GM19395 (cell line): ENCODE results near the gene HRNR.

ENCODE experiments used
- ATAC-seq: cut with Tn5 transposase; IDR thresholded peaks from one replicate; pipeline ENCODE4 v1.9.1; 2021; ENCODE audit warnings: mild to moderate bottlenecking, moderate library complexity; ENCODE audit not compliant: unreplicated experiment

HRNR gene

DNA sequence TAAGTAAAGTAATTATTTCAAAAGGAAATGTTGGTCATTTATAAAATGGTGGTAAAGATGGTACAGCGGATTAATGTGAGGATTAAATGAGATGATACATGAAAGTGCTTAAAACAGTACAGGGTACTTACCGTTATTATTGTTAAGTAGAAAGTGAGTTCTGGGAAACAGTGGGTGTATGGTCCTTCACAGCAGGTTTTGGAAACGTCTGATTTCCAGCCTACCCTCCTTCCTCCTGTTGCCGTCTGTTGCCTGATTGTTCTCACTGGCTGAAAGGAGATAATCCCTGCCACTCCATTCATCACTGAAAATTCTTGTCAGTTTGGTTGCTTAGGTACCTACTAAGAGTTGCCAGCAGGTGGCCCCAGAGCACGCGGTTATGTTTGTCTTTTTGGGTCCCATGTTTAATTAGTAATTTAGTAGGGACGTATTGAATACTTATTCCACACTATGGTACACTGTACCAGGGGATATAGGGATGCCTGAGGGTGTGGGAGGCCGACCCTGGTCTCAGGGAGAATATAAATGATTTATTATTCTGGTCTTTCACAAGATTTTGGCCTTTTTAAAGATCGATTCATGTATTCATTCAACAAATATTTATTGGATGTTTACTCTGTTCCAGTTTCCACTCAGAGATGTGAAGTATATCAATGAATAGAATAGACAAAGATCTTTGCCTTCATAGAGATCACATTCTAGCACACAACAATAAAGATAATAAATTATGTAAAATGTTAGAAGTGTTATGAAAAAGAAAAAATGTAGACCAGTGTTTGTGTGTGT is 34.1 kb downstream of the HRNR start:
- ATAC-seq = peak; percentile 61

DNA sequence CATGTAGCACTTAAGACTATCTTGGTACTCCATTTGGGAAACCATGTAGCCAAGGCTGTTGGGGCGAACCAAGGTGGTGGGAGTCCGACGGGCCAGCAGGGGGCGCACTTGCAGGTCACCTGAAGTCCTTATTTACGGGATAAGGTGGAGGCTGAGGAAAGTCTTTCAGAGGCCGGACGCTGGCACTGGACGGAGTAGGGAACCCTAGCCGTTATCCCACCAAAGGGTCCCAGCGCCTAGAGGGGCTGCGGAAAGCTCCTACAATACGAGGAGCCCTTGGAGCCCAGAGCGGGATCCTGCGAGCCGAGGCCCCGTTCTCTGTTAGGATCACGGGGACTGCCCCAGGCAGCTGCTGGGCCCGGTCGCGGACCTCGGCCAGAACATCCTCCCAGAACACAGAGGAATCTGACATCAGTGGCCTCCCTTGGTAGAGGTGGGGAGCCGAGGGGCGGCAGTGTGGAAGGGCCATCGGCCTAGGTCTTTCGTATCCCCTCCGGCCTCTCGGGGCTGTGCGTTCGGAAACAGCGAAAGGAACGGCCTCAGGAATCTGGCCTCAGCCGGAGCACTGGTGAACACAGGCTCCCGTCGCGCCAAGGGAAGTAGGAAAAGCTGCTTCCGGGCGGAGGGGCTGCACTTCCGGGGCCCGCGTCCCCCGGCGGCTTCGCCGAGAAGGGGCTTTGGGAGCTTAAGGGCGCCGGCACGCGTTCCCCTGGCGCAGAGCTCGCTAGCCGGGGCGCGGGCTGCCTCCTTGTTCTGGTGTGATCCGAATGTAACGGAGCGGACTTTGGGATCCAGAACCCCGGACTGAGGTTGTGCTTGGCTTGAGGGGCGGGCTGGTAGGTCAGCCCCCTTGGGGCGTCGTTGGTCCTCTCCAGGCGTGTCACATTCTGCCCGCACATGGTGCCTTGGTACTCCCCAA is 35.1 kb downstream of the HRNR start:
- no peak for ATAC-seq

DNA sequence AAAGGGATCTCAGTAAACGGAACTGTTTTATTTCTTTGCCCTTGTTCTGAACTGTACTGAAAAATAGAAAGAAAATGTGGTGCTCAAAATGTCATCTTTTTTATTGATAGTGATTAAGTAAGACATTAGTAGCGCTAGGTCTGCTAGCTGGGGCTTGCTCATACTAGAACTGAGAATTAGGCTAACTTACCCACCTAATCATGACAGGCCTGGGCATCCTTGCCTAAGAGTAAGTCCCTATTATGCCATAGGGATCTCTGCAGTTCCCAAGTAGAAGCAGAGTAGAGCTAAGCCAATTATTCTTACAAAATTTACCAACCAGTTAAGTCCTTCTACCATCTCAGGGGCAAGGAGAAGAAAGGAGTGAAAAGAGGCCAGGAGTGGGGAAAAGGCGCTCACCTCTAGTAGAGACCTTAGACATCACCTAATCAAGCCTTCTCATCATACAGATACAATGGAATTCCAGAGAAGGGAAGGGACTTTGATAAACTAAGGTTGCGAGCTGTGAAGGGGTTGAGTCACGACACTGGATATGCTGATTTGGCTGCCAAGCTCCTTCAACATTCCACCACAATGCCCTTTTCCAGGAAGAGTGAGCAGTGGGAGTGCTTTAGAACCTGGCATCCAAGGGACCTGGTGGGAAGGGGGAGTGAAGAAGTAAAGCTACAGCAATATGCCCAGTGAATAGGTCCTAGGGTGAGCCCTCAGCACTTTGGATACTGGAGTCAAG is 37.3 kb downstream of the HRNR start:
- ATAC-seq = no peak

DNA sequence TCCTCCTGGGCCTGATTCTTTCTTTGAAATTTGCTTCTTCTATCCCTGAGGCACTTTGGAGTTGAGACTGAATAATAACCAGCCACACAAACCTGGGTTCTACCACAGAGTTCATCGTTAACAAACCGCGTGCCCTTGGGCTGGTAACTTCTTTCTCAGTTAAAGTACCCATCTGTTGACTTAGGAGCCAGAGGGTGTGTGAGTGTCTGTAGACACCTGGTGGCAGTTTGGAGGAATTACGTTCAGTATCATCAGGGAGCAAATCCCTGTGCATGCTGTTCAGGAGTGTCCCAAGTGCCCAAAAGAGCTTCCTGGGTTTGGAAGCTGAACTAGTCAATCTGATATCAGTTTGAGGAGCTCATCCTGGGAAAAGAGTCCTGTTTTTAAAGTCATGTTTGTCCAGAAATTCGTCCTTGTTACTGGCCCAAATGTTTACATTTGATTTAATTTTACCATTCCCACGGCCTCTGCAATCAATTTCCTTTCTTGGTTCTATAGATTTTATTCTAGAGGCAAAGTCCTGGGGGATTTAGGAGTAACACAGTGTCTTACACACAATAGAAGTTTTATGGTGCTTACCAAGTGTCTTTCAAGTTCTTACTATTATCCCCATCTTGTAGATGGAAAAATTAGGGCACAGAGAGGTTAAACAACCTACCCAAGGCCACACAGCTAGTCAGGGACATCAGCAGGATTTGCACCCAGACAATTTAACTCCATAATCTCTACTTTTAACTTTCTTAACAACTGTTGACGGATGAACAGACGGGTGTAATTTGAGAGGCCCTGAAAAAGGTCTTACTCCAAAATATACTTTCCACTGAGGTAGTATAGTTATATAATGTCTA is 38.2 kb downstream of the HRNR start:
- no peak for ATAC-seq

DNA sequence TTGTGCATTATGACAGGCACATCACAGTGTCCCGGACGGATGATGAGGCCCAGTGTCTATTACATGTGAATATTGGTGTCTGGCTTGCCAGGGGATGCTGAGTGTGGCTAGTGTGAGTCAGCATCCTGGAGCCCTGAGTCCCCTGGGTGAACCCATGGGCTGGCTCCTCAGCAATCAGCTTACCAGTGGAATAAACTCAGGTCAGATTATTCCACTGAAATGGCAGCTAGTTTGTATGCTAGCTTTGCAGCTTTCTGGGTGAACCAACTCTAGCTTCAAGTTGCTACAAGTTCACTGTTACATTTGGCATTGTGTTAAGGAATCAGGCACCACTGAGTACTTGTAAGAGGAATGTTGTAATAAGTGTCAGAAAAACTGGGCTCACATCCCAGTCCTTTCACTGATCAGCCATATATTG is 41.0 kb downstream of the HRNR start:
- no peak for ATAC-seq

DNA sequence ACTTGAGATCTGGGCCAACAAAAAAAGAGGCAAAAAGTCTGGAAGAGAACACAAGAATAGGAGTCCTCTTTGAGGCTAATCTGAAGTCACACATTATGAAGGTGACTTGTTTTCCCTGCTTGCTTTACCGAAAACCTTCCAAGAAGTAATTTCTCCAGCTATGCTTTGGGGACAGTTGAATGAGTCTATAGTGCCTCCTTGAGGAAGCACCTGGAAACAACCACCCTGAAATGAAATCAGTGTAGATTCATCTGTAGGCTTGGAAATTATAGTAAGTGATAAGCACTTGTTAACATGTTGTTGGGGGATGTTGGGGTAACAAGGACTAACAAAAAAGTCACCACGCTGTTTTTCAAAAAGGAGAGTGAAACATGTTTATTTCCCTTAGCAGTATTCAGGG is 41.6 kb downstream of the HRNR start:
- no peak for ATAC-seq

DNA sequence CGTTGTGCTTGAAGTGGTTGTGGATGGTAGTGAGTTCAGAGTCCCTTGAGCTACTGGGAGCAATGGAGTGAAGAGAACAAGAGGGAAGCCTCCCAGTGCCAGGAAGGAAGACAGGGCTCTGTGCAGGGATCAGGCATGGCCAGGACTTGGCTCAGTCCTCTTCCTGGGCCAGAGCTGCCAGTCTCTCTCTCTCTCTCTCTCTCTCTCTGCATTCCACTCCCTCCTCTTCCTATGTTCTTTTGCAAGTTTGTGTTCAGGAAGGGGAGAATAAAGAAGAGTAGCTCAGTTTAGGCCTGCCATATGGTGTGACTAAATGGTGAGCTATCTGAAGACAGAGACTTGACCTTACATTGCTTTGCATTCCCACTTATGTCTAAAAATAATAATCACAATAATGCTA is 44.4 kb downstream of the HRNR start:
- ATAC-seq = no peak

DNA sequence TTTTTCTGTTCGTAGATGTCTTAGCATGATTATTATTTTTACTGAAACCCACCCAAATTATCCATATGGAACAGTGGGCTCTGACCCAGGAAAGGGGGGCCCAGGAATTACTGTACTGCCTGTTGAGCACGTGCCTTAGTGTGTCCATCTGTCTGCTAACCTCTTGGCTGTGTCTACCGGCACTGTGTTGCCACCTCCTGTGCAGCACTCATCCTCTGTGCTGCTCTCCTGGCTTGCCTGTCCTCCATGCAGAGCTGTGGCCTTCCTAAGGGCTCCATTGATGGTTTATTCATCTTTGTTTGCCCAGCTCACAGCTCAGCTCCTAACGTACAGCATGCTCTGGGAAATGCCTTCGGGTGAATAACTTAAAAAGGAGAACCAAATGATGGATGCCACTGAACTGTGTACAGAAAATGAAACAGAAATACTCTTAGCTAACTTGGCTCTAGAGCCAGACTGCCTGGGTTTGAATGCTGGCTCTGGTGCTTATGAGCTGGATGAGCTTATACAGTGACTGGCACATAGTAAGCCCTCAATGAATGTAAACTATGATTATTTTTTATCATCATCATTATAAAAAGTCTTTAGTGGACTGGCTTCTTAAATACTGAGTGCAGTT is 53.6 kb downstream of the HRNR start:
- no peak for ATAC-seq

DNA sequence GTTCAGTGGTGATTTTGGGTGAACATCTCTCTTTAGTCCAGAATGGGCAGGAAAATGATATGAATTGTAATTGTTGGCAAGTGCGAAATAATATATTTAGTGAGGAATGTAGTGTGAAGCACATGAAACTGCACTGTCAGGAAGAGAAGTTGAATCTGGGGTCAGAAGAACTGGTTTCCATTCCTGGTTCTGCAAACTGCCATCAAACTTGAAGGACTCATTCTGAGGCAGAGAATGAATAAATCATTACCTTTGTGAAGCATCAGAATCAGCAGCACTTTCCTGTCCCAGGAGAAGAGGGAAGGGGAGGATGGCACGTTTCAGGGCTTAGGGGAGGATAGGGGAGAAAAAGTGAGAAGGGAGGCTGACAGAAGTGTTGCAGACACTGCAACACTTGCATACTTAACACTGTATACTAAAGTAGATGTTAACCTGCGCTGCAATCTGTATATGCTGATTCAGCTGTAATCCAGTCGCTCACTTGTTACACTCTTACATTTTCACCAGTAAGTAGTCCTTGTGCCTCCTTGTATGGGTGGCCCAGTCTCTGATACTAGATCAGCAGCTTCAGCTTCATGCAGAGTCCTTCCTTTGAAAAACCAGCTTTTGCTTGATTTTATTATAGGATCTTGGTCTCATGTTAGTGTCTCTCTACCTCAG is 54.5 kb downstream of the HRNR start:
- ATAC-seq = no peak

DNA sequence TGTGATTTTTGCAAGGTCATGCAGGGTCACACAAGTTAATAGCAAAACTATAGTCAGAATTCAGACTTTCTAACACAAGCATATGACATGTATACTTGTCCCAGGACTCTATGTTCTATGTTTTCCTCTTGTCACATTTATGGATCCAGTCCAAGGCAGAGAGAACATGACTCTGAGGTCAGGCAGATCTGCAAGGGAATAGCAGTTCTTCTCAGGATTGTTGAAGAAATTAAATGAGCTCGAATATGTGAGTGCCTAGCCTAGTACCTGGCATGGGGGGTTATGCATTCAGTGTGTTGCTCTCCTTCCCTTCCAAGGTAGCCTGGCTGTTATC is 55.5 kb downstream of the HRNR start:
- no peak for ATAC-seq

DNA sequence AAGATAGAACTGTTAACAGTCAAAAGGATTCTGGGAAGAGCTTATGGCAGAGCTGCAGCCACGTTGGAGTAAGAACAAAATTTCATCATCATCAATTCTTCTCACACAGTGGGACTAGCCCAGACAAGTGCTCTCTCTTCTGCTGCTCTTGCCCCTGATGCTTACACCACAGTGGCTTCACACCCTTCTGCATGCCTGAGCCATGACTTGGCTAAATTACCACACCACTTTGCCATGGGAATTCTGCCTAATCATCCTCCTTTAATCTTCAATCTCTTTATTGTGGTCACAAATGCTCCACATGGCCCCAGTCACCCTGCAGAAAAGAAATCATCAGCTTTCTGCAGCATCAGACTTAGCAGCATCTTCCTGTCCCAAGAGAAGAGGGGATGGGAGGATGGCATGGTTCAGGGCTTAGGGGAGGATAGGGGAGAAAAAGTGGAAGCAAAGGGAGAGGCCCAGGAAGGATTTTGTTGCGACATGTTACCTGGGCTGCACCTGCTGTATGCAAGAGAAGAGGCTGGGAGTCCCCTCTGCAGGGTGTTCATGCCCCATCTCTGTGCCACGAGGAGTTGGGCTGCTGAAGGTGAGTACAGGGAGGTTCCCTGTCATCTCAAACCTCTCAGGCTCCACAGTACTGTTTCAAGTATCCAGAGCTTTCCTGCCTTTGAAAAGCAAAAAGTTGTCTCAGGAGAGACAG is 56.0 kb downstream of the HRNR start:
- ATAC-seq = no peak

DNA sequence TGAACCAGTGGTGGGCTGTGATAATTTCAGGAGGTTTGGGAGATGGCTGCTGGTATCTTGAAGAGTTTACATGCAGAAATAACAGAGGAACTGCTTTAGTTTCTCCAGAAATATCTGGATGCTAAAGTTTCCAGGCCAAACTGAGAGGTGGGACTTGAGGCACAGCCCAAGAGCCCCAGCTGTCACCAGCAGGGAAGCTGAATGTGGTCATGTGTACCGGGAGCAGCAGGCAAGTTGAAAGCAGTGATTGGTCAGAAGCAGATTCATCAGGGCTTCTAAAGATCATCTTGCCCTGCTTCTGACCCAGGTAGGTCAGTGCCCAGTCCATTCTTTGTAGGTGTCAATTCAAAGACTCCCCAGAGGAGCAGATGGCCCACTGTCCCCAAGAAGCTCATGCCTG is 57.0 kb downstream of the HRNR start:
- ATAC-seq = no peak

DNA sequence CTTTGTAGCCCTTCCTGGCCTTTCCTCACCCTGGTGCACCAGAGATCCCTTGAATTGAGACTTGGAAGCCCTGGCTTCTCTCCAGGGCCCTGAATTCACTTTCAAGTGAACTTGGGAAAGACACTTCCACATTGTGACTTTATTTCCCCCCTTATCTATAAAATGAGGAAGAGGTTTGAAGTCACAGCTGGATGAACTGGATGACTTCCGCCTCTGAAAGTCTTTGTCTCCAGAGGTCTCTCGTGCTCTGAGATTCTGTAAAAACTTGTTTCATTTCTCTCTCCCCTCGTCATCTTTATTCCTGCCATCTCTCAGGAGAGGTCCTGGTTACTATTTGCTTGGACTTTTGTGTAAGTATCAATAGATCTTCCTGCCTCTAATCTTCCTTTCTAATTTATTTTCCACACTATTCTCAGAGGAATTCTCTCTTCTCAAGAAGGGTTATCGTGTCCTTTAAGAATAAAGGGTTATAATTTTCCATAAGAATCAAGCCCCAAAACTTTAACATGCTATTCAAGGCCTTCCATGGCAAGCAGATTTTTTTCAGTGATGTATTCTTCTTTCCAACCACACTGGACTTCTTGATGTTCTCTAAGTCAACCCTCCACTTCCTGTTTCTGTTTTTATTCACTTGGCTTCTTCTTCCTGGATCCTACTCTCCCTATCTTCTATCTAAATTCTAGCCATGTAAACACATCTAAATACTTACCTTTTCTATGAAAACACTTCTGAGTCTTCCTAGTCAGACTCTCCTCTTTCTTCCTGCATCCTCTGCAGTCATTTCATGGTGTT is 58.5 kb downstream of the HRNR start:
- ATAC-seq = no peak

DNA sequence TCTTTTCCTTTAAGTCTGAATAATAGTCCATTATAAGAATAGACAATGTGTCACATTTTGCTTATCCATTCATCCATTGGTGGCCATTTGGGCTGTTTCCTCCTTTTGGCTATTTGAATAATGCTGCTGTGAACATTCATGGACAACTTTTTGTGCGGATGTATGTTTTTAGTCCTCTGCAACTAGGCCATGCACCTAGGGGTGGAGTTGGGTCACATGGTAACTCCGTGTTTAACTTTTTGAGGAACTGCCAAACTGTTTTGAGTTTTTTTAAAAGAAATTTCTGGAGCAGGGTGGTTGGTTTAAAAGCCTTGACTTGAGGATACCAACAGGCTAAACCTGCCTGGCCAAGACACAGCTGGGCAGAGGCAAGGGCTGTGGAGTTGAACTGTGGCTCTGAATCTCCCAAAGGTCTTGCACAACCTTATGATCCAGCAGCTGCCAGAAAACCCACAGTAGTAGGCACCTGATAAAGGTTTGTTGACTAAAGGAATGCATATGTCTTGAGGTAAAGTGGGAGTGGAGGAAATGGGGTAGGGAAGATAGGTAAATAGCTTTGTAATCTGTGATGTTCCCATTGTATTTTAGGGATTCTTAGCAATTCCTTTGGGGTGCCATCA is 59.4 kb downstream of the HRNR start:
- no peak for ATAC-seq

DNA sequence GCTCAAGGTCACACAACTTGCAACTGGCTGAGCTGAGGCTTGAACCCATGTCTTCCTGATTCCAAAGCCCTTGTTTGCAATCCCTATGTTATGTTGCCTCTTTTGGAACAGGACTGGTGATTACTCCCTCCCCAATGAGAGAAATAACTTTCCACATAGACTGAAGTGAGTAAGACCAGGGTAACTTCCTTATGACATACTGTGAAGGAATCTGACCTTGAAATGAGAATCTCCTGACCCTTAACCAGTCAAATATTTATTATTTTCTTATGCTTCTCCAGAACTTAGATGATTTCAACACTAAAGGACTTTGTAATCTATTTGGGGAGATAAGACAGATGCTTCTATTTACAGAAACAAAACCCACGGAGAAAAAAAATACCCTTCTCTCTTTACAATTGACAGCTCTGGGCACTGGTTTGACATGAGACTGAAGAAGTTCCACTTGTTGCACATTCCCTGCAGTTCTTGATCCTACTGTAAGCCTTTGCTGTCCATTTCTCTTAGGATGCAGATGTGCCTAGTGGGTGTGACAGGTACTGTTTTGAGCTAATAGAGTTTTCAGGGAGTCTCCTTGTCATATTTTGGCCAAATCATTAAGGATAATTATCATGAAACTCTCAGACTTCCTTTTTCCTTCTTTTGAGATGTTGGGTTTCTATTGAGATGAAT is 61.1 kb downstream of the HRNR start:
- no peak for ATAC-seq
